CD4-positive, alpha-beta T cell treated with Interleukin-4 for 1 hour (primary cell): ENCODE results near the gene TMEM17.
"Not testable (repeated sequence)": the region's sequence is repeated elsewhere in the genome, so short reads cannot be mapped to it uniquely, and the experiment has no call there.

Experiments
- DNase-seq, 2 donors: peaks; one replicate each; pipeline ENCODE4 v3.0.0-alpha.2; 2020 to 2022

Gene TMEM17, protein sequence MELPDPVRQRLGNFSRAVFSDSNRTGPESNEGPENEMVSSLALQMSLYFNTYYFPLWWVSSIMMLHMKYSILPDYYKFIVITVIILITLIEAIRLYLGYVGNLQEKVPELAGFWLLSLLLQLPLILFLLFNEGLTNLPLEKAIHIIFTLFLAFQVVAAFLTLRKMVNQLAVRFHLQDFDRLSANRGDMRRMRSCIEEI

GRCh38 chr2:62505750-62506420 lies at the start of gene TMEM17:
TMEM17 (minus strand) TSS chr2:62506195; CDS start chr2:62506129, 66 bp downstream.
- DNase-seq = peak; percentile 33 to 56

GRCh38 chr2:62554440-62554839 lies 48.4 kb upstream of the TMEM17 start:
- no peak for DNase-seq

GRCh38 chr2:62550461-62550860 lies 44.5 kb upstream of the TMEM17 start:
- DNase-seq = no peak

GRCh38 chr2:62547854-62548253 lies 41.9 kb upstream of the TMEM17 start:
- no peak for DNase-seq

- DNase-seq = no peak
Measured at GRCh38 chr2:62545261-62545660, 39.3 kb upstream of the TMEM17 start.

GRCh38 chr2:62540408-62541168 lies 34.6 kb upstream of the TMEM17 start:
- DNase-seq = no peak

DNA sequence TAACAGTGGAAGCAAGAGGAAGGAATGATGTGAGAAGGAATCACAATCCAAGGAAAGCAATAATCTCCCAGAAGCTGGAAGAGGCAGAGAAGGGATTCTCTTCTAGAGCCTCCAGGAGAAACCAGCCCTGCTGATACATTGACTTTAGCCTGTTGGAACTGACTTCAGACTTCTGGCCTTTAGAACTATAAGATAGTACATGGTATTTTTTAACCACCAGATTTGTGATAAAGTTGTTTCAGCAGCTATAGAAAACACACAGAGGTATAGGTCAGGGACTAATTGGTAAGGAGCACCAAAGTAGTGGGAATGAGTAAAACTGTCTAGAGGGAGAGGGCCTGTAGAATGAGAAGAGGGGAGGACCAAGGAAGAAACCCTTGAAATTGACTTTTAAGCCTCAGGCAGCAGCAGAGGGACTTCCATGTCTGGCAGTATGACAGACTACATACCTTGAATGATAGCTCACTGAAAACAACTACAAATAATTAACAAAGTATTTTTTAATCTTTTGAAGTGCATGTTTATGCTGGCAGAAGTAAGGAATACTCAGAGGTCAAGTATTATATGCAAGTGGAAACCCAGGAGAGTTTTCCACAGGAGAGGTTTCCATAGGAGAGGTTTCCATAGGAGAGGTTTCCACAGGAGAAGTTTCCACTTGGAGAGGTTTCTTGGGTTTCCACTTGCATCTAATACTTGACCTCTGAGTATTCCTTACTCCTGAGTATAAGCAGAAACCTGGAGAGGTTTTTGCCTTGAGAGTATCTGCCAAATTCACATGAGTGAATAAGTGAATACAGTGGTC lies 33.8 kb upstream of the TMEM17 start:
- no peak for DNase-seq

GRCh38 chr2:62538756-62539155 lies 32.8 kb upstream of the TMEM17 start:
- DNase-seq = no peak

GRCh38 chr2:62537814-62538213 lies 31.8 kb upstream of the TMEM17 start:
- no peak for DNase-seq

DNA sequence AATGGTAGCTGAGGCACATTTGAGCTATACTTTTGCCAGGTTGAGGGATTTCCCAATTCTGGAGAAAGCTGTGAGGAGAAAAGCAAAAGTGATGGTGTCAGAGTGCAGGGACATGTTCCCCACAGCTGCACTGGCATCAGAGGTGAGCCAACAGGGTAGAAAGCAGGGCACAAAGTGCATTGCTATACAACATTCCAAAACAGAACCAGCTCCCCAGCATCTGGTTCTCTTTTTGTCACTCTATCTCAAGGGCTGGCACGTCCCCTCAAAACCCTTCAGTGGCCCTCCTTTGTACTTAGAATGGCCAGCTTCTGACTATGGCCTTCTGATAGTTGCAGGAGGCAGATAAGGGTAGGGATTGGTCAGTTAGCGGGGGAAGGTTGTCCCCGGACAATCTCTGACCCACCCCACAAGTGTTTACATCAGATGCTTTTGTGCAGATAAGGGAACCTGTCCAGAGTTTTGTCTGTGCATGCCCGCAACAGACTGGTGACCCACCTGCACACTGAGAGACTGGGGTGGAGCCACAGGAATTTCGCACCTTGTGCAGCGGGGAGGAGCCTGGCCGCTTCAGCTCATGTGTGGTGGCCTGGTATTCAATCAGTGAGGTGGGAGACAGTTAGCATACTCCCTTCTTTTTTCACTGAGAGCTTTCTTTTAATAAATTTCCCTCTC lies 31.0 kb upstream of the TMEM17 start:
- no peak for DNase-seq

DNA sequence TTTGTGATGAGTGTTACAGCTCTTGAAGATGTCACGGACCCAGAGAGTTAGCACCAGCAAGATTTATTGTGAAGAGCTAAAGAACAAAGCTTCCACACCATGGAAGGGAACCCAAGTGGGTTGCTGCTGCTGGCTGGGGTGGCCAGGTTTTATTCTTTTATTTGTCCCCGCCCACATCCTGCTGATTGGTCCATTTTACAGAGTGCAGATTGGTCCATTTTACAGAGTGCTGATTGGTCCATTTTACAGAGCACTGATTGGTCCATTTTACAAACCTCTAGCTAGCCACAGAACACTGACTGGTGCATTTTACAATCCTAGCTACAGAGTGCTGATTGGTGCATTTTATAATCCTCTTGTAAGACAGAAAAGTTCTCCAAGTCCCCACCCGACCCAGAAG lies 29.5 kb upstream of the TMEM17 start:
- not testable (repeated sequence) for DNase-seq

DNA sequence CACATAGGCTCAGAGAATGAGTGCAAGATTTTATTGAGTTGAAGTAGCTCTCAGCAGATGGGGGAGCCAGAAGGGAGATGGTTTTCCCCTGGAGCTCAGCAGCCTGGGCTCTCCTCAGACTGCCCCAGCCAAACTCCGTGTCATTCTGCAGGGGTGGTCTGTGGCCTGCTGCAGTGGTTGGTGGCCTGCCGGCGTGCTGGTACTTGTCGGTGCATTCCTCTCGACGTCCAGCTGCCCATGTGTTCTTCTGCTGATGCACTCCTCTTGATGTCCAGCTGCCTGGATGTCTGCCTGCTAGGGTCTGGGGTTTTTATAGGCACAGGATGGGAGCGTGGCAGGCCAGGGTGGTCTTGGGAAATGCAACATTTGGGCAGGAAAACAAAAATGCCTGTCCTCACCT lies 25.6 kb upstream of the TMEM17 start:
- DNase-seq = no peak

GRCh38 chr2:62529758-62530157 lies 23.8 kb upstream of the TMEM17 start:
- DNase-seq = no peak

DNA sequence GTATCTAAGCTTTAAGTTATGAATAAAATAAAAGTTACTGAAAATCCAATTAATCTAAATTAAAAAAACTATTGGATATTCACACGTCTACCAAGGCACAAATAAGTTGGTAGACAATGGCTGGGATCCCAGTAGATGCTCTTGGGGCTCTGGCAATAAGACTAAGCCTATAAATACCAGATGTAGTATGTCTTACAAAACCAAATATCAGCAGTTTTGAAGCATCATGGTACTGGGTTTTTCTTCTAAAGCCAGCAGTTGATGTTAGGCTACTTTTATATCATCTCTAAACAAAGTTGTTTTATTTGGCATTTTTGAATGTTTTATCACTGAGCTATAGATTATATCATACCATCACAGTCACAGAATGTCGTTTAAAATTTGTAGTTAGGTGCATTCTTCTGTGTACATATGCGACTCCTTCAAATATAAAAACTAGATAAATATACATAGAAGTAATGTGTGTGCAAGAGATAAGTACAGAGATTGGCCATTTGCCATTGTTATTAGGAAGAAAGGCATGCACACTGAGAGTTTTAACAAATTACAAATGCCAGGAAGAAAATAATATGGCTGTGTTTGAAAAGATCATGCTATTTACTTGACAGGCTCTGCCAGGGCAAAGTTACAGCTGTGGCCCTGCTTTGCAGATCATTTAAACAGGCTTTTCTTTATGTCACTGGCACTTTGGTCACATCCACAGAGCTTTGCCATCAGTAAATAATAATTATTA lies 21.6 kb upstream of the TMEM17 start:
- no peak for DNase-seq

GRCh38 chr2:62526531-62527381 lies 20.8 kb upstream of the TMEM17 start:
- no peak for DNase-seq

GRCh38 chr2:62525549-62526269 lies 19.7 kb upstream of the TMEM17 start:
- no peak for DNase-seq

DNA sequence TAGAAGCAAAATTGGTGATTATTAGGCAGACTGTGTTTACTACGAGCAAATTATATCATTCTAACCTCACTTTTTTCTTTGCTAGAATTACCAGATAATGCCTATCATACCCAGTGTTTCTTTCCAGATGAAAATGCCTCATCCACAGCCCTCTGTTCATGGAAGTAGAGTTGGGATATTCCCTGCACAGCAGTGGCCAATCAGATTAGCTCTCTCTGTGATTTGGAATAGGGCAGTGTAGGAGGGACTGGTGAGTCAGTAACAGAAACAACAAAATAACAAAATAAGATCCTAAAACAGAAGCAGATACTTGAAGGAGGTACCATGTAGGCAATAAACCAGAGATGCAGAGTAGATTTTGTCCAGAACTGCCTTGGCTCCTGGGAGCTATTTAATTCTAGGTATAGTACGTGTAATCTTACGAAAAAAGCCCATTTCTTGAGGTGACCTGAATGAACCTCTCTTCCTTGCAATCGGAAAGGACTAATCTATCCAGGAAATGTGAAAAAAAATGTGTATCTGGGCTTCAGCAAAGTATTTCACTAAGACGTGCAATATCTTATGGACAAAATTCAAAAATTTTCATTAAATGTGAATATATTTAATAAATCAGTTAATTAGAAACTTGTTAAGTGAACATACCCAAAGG lies 18.4 kb upstream of the TMEM17 start:
- no peak for DNase-seq

- not testable (repeated sequence) for DNase-seq
Measured at GRCh38 chr2:62521061-62521460, 15.1 kb upstream of the TMEM17 start.

GRCh38 chr2:62512384-62512783 lies 6.4 kb upstream of the TMEM17 start:
- DNase-seq = no peak

DNA sequence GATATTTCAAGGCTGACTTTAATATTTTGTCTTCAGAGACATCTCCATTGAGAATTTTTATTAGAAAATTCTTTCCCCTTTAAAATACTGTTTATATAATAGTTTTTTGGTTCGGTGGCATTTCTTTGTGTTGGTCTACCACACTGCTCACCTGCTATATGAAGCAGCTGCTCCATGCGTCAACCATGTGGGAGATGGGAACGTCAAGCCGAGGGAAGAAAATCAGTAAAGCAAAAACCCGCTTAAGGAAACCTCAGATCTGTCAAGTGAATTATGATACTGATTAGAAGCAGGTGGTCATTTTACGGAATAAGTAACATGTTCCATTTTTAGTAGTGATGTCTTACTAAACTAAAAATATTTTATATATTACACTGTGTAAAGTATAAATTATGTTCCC lies 5.6 kb upstream of the TMEM17 start:
- DNase-seq = no peak
